Measurements from ENCODE around the gene SPANXN4. TPM values are rescaled to one million over a fixed set of nuclear protein-coding genes. Genes with fewer than 3 reads are reported as not detected.

SPANXN4 gene
- total RNA-seq, 1 experiment from 2014 or later, result not detected

GRCh38 chrX:143058120-143058519, 32.4 kb downstream of the SPANXN4 start:
- no peak for TF ChIP-seq ZBTB33 (IDR thresholded peaks at IDR 0.05; ENCODE audit: extremely low read depth, insufficient replicate concordance, low read length)
- TF ChIP-seq SRF (IDR thresholded peaks at IDR 0.05; ENCODE audit: low read depth), result no peak
- no peak for TF ChIP-seq EGR1 (IDR thresholded peaks at IDR 0.05; ENCODE audit: low read depth)
- no peak for TF ChIP-seq ATF3 (IDR thresholded peaks at IDR 0.05)
- TF ChIP-seq MAX (IDR thresholded peaks at IDR 0.05), result no peak
- TF ChIP-seq RAD21 (IDR thresholded peaks at IDR 0.05; ENCODE audit: low read depth), result no peak
- no peak for TF ChIP-seq CTCF (IDR thresholded peaks at IDR 0.05 in 2 of 3, conservative IDR thresholded peaks at IDR 0.05 in 1 of 3; ENCODE audit: borderline replicate concordance in 1 of 3, insufficient read depth in 1 of 3, low read depth in 2 of 3, low read length in 2 of 3)
- TF ChIP-seq SP1 (IDR thresholded peaks at IDR 0.05; ENCODE audit: low read depth), result no peak
- TF ChIP-seq ZNF274 (IDR thresholded peaks at IDR 0.05; ENCODE audit: low read depth, low read length), result no peak
- no peak for TF ChIP-seq JUND (IDR thresholded peaks at IDR 0.05)
- TF ChIP-seq CEBPB (IDR thresholded peaks at IDR 0.05; ENCODE audit: low read depth), result no peak
- no peak for TF ChIP-seq REST (IDR thresholded peaks at IDR 0.05; ENCODE audit: low read depth)
- TF ChIP-seq FOSL1 (IDR thresholded peaks at IDR 0.05; ENCODE audit: low read depth), result no peak
- TF ChIP-seq TCF7L2 (IDR thresholded peaks at IDR 0.05; ENCODE audit: borderline replicate concordance, extremely low read depth, insufficient read depth, insufficient read length), result no peak
- TF ChIP-seq ZFX (IDR thresholded peaks at IDR 0.05), result no peak
- TF ChIP-seq POLR2AphosphoS5 (IDR thresholded peaks at IDR 0.05; ENCODE audit: low read depth, low read length), result no peak
- TF ChIP-seq EZH2 (IDR thresholded peaks at IDR 0.05), result no peak
- no peak for TF ChIP-seq POLR2A (IDR thresholded peaks at IDR 0.05; ENCODE audit: borderline replicate concordance, extremely low read depth, insufficient read depth, insufficient read length)
- CTCF ChIA-PET, result no interaction called here
- no peaks in the 10 kb centered on the region for H4K20me1 ChIP-seq (ENCODE audit: insufficient read depth)
- ATAC-seq, result no peak
- no peaks in the 10 kb centered on the region for H3K79me2 ChIP-seq (ENCODE audit: insufficient read depth, low read length)
- intact Hi-C loops (cut with micrococcal nuclease), result no loop called here
- H3K27me3 ChIP-seq (ENCODE audit: insufficient read depth, low read length), result no peaks in the 10 kb centered on the region
- no peaks in the 10 kb centered on the region for H3K36me3 ChIP-seq (ENCODE audit: control insufficient read depth in 1 of 2, insufficient read depth in 2 of 2, low read length in 2 of 2)
- H3K4me2 ChIP-seq (ENCODE audit: low read length), result no peak overlapping the region
- H3K4me1 ChIP-seq (ENCODE audit: control insufficient read depth in 1 of 2, insufficient read depth in 2 of 2, low read length in 2 of 2), result no peaks in the 10 kb centered on the region
- POLR2A ChIA-PET, result no interaction called here
- no peak for DNase-seq (ENCODE audit: low read depth, low spot score)
- H2AFZ ChIP-seq (ENCODE audit: low read depth, low read length, poor library complexity, severe bottlenecking), result no peak overlapping the region
- H3K9me3 ChIP-seq (ENCODE audit: control insufficient read depth in 1 of 2, insufficient read depth in 1 of 2, low read depth in 1 of 2, low read length in 2 of 2), result no peaks in the 10 kb centered on the region
- RAD21 ChIA-PET (ENCODE audit: low non-redundant PET in 1 of 2, low total read pairs in 2 of 2, uncharacterized antibody in 2 of 2, unreplicated experiment in 2 of 2), result no interaction called here
- no TSS peak for BruUV-seq (replicated peaks)
- H3K9ac ChIP-seq (ENCODE audit: low read length), result no peak overlapping the region
- no peak overlapping the region for H3K4me3 ChIP-seq (replicated peaks in 1 of 2; ENCODE audit: low read depth in 1 of 2, low read length in 2 of 2)
- H3K27ac ChIP-seq (ENCODE audit: low read depth, low read length), result no peak overlapping the region
- no peaks in the 10 kb centered on the region for H3K9me2 ChIP-seq (ENCODE audit: insufficient read depth)
